ENCODE data around the gene ITPKB.

ITPKB gene

GRCh38 chr1:226763905-226764264 is 24.8 kb upstream of the ITPKB start:
- H3K36me3 Mint-ChIP-seq (ENCODE audit: low read depth), result no peaks in the 10 kb centered on the region
- DNase-seq, result no peak

GRCh38 chr1:226762988-226763904 is 24.2 kb upstream of the ITPKB start:
- Mint-ChIP-seq H3K4me3 (no peak overlapping the region), H3K4me1 (peaks cover 16% of the 10 kb centered on the region), H3K27me3 (ENCODE audit: low read depth, poor library complexity) (peaks cover 34% of the 10 kb centered on the region), H3K9me3 (no peaks in the 10 kb centered on the region), H3K36me3 (ENCODE audit: low read depth) (no peaks in the 10 kb centered on the region), H3K27ac (no peak overlapping the region)
- DNase-seq, result no peak
- no peak for TF ChIP-seq CTCF (IDR thresholded peaks at IDR 0.05)

More at GRCh38 chr1:226763905-226764264, 24.8 kb upstream of the ITPKB start:
- peaks cover 16% of the 10 kb centered on the region for H3K4me1 Mint-ChIP-seq
- H3K27ac Mint-ChIP-seq, result no peak overlapping the region
- H3K4me3 Mint-ChIP-seq, result no peak overlapping the region
- TF ChIP-seq CTCF (IDR thresholded peaks at IDR 0.05), result no peak
- peaks cover 36% of the 10 kb centered on the region for H3K27me3 Mint-ChIP-seq (ENCODE audit: low read depth, poor library complexity)
- H3K9me3 Mint-ChIP-seq, result no peaks in the 10 kb centered on the region

GRCh38 chr1:226762055-226762454 is 23.0 kb upstream of the ITPKB start:
- Mint-ChIP-seq H3K4me1 (peaks cover 16% of the 10 kb centered on the region), H3K27me3 (ENCODE audit: low read depth, poor library complexity) (peaks cover 34% of the 10 kb centered on the region), H3K4me3 (no peak overlapping the region), H3K9me3 (no peaks in the 10 kb centered on the region), H3K36me3 (ENCODE audit: low read depth) (no peaks in the 10 kb centered on the region), H3K27ac (no peak overlapping the region)
- DNase-seq, result no peak
- no peak for TF ChIP-seq CTCF (IDR thresholded peaks at IDR 0.05)

GRCh38 chr1:226761322-226761721 is 22.2 kb upstream of the ITPKB start:
- peaks cover 30% of the 10 kb centered on the region for H3K27me3 Mint-ChIP-seq (ENCODE audit: low read depth, poor library complexity)
- H3K4me3 Mint-ChIP-seq, result no peak overlapping the region
- no peak overlapping the region for H3K27ac Mint-ChIP-seq
- peaks cover 5% of the 10 kb centered on the region for H3K9me3 Mint-ChIP-seq
- H3K36me3 Mint-ChIP-seq (ENCODE audit: low read depth), result peaks cover 4% of the 10 kb centered on the region
- H3K4me1 Mint-ChIP-seq, result peaks cover 11% of the 10 kb centered on the region
- no peak for DNase-seq
- no peak for TF ChIP-seq CTCF (IDR thresholded peaks at IDR 0.05)

- TF ChIP-seq CTCF (IDR thresholded peaks at IDR 0.05), result no peak
- H3K4me1 Mint-ChIP-seq, result peaks cover 8% of the 10 kb centered on the region
- H3K36me3 Mint-ChIP-seq (ENCODE audit: low read depth), result peaks cover 4% of the 10 kb centered on the region
- H3K27me3 Mint-ChIP-seq (ENCODE audit: low read depth, poor library complexity), result peaks cover 11% of the 10 kb centered on the region
- no peak overlapping the region for H3K27ac Mint-ChIP-seq
- peaks cover 13% of the 10 kb centered on the region for H3K9me3 Mint-ChIP-seq
- DNase-seq, result no peak
- H3K4me3 Mint-ChIP-seq, result no peak overlapping the region
Observed at GRCh38 chr1:226754793-226755533, 15.9 kb upstream of the ITPKB start.
